A673 (cell line): ENCODE results near the gene DSCAM. TPM values are rescaled to one million over a fixed set of nuclear protein-coding genes. Genes with fewer than 3 reads are reported as not detected.
"Not testable (repeated sequence)": the region's sequence is repeated elsewhere in the genome, so short reads cannot be mapped to it uniquely, and the experiment has no call there.

Experiments
- BruUV-seq: library from RNA; stranded (reverse); fragments of 400-500 nt; replicated peaks from 2 replicates; lab custom pipeline; 2021; lab: Mats Ljungman, UMichigan
- CTCF ChIA-PET: fragments of 300-600 bp; sonication (Branson Sonifier 250); formaldehyde crosslinking; loops from one replicate; lab custom pipeline; 2022; ENCODE audit warnings: antibody characterized with exemption; lab: Charles Lee
- POLR2A ChIA-PET: fragments of 300-600 bp; sonication (Branson Sonifier 250); formaldehyde crosslinking; loops from one replicate; lab custom pipeline; 2022; ENCODE audit warnings: antibody characterized with exemption; ENCODE audit not compliant: low non-redundant PET; lab: Charles Lee
- DNase-seq: peaks from one replicate; pipeline ENCODE4 v3.0.0-alpha.2; 2015; ENCODE audit warnings: low spot score
- H3K27ac ChIP-seq: fragments of 200-600 bp; sonication (generic); 2 replicates; pipeline ENCODE4 v1.5.1; 2016; ENCODE audit warnings: mixed run types, low read depth, mild to moderate bottlenecking, mixed read lengths, antibody characterized with exemption, low read length; ENCODE audit not compliant: poor library complexity, severe bottlenecking
- H3K27me3 ChIP-seq: fragments of 200-600 bp; sonication (generic); replicated peaks from 2 replicates; pipeline ENCODE4 v1.6.1; 2017; ENCODE audit warnings: mixed run types, low read depth, mild to moderate bottlenecking, mixed read lengths, antibody characterized with exemption, low read length; ENCODE audit not compliant: insufficient read depth, poor library complexity
- H3K36me3 ChIP-seq: fragments of 200-600 bp; sonication (generic); 2 replicates; pipeline ENCODE4 v1.6.1; 2016; ENCODE audit warnings: mixed run types, mild to moderate bottlenecking, mixed read lengths, antibody characterized with exemption, low read length; ENCODE audit not compliant: insufficient read depth, poor library complexity, severe bottlenecking
- H3K4me1 ChIP-seq: fragments of 200-600 bp; sonication (generic); 2 replicates; pipeline ENCODE4 v1.6.1; 2017; ENCODE audit warnings: mixed run types, mild to moderate bottlenecking, mixed read lengths, antibody characterized with exemption, low read length; ENCODE audit not compliant: insufficient read depth, poor library complexity, severe bottlenecking
- H3K4me3 ChIP-seq: fragments of 200-600 bp; sonication (generic); 2 replicates; pipeline ENCODE4 v1.5.1; 2016; ENCODE audit warnings: low read depth, mixed run types, mild to moderate bottlenecking, mixed read lengths, low read length; ENCODE audit not compliant: poor library complexity, severe bottlenecking
- H3K9me3 ChIP-seq: fragments of 200-600 bp; sonication (generic); 2 replicates; pipeline ENCODE4 v1.6.1; 2016; ENCODE audit warnings: mixed run types, low read depth, mild to moderate bottlenecking, mixed read lengths, antibody characterized with exemption, low read length; ENCODE audit not compliant: poor library complexity, severe bottlenecking
- EZH2 ChIP-seq: fragments of 200-600 bp; sonication (generic); IDR thresholded peaks from 2 replicates; pipeline ENCODE4 v1.6.1; 2017; ENCODE audit warnings: borderline replicate concordance, low read depth, mild to moderate bottlenecking, mixed read lengths, antibody characterized with exemption, low read length; ENCODE audit not compliant: poor library complexity, severe bottlenecking
- intact Hi-C: fragments of 100-400 bp; cut with micrococcal nuclease; formaldehyde crosslinking; loops from one replicate; pipeline ENCODE4 v1.10.0; 2022; ENCODE audit not compliant: unreplicated experiment
- total RNA-seq: library from RNA; stranded (reverse); gene quantifications from 2 replicates; pipeline ENCODE4 v1.2.3, GENCODE V29; 2021
- TF ChIP-seq, protein P1 (sequence below): fragments of 300-800, 200-600 bp; sonication (generic); conservative IDR thresholded peaks from 2 replicates; pipeline ENCODE4 v1.5.1; 2017; ENCODE audit warnings: low read depth, mild to moderate bottlenecking, antibody characterized with exemption, low read length, moderate library complexity, mixed read lengths

The DSCAM gene
- total RNA-seq, 1 experiment from 2014 or later = not detected

DNA sequence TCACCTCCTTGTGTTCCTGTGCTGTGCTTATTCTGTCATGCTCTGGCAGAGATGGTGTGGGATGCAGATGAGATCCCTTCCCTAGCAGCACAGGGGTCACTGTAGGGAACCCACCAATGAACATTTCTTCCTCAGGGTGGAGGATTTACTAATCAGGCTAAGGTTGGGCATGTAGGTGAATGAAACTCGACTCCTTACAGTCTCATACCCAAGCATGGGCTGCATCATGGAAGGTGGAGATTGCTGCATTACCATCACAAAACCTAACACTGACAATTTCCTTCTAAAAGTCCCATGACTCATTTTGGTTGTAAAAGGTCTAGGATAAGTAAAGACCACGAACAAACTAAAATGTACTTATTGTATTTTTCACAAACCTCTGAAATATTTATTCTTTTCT lies 399.9 kb downstream of the DSCAM start:
- Histone ChIP-seq H3K36me3 (no peaks in the 10 kb centered on the region), H3K27ac (no peak overlapping the region), H3K9me3 (peaks cover 27% of the 10 kb centered on the region), H3K27me3 (no peaks in the 10 kb centered on the region), H3K4me1 (no peaks in the 10 kb centered on the region), H3K4me3 (no peak overlapping the region)
- no peak for DNase-seq
- no TSS peak for BruUV-seq
- ChIA-PET POLR2A (no interaction called here), CTCF (no interaction called here)
- intact Hi-C loops = no loop called here
- TF ChIP-seq EZH2 = no peak
- TF ChIP-seq, protein P1, sequence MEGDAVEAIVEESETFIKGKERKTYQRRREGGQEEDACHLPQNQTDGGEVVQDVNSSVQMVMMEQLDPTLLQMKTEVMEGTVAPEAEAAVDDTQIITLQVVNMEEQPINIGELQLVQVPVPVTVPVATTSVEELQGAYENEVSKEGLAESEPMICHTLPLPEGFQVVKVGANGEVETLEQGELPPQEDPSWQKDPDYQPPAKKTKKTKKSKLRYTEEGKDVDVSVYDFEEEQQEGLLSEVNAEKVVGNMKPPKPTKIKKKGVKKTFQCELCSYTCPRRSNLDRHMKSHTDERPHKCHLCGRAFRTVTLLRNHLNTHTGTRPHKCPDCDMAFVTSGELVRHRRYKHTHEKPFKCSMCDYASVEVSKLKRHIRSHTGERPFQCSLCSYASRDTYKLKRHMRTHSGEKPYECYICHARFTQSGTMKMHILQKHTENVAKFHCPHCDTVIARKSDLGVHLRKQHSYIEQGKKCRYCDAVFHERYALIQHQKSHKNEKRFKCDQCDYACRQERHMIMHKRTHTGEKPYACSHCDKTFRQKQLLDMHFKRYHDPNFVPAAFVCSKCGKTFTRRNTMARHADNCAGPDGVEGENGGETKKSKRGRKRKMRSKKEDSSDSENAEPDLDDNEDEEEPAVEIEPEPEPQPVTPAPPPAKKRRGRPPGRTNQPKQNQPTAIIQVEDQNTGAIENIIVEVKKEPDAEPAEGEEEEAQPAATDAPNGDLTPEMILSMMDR = no peak

DNA sequence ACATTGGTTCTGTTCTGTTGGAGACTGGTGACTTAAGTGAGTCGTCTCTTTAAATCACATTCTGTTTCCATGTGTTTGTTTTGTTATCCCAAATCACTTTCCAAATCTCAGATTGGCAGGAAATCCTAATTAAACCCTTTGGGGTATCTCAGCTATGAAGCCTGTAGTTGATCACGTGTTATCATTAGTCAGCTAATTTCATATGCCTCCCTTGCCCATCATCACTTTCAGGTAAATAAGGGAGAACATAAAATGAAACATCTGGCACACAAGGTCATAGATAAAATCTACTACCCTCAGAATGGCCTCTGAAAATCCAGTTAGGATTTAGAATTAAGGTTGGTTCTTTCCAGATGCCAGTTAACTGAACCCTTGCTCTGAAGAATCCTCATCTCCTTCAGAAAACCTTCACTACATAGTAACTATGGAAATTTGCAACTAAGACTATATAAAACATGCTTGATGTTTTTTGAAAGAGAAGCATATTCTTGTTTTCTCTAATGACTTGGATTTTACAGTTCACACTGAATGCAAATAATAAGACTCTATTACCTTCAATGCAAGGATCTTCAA lies 401.5 kb downstream of the DSCAM start:
- H3K4me1 ChIP-seq = no peaks in the 10 kb centered on the region
- CTCF ChIA-PET = no interaction called here
- TF ChIP-seq, protein P1 = no peak
- no peak for TF ChIP-seq EZH2
- peaks cover 27% of the 10 kb centered on the region for H3K9me3 ChIP-seq
- POLR2A ChIA-PET = no interaction called here
- intact Hi-C loops = no loop called here
- BruUV-seq = no TSS peak
- H3K27me3 ChIP-seq = no peaks in the 10 kb centered on the region
- H3K36me3 ChIP-seq = no peaks in the 10 kb centered on the region
- H3K27ac ChIP-seq = no peak overlapping the region
- no peak for DNase-seq
- no peak overlapping the region for H3K4me3 ChIP-seq

DNA sequence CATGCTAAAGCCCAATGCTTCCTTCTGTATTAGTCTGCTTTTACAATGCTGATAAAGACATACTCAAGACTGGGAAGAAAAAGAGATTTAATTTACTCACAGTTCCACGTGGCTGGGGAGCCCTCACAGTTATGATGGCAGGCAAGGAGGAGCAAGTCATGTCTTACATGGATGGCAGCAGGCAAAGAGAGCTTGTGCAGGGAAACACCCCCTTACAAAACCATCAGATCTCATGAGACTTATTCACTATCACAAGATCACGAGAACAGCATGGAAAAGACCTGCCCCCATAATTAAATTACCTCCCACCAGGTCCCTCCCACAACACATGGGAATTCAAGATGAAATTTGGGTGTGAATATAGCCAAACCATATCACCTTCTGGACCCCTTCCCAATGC lies 407.4 kb downstream of the DSCAM start:
- POLR2A ChIA-PET, DNase-seq, H3K4me1 ChIP-seq, BruUV-seq, H3K27me3 ChIP-seq, intact Hi-C loops, CTCF ChIA-PET, H3K27ac ChIP-seq, H3K4me3 ChIP-seq, H3K36me3 ChIP-seq: not testable (repeated sequence)
- peaks cover 33% of the 10 kb centered on the region for H3K9me3 ChIP-seq

DNA sequence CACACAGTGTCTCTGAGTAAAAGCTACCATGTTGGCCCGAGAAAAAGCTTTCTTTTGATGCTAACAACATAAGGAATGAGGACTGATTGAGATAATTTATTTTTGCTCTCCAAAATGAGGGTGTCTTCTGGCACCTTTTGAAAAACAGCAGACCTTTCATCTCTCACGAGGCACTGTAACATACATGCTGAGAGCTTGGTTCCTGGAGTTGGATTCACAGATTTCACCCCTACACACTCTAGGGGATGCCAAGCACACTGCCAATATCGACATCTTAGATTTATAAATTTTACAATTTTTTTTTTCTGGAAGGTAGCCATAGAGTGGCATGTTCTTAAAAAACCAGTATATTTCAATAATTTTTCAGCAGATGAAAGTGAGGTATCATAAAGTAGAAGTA lies 408.3 kb downstream of the DSCAM start:
- DNase-seq = no peak
- H3K27ac ChIP-seq = no peak overlapping the region
- TF ChIP-seq, protein P1 = no peak
- no peak for TF ChIP-seq EZH2
- H3K4me3 ChIP-seq = no peak overlapping the region
- peaks cover 34% of the 10 kb centered on the region for H3K9me3 ChIP-seq
- CTCF ChIA-PET = no interaction called here
- no TSS peak for BruUV-seq
- H3K4me1 ChIP-seq = no peaks in the 10 kb centered on the region
- POLR2A ChIA-PET = no interaction called here
- H3K27me3 ChIP-seq = no peaks in the 10 kb centered on the region
- H3K36me3 ChIP-seq = no peaks in the 10 kb centered on the region
- intact Hi-C loops = no loop called here
